Osteocyte (in vitro differentiated cells): ENCODE results near the gene SIPA1L3. TPM values are rescaled to one million over a fixed set of nuclear protein-coding genes. Genes with fewer than 3 reads are reported as not detected.
A peak's percentile ranks its signal among the peaks of the same experiment; 100 is the strongest.

ENCODE experiments used
- DNase-seq: peaks from one replicate; pipeline ENCODE4 v3.0.0; 2021; ENCODE audit warnings: mixed read lengths; ENCODE audit not compliant: unreplicated experiment; ENCODE audit errors: extremely low spot score
- H3K27ac Mint-ChIP-seq: one replicate; pipeline ENCODE4 v1.8.0; 2021; ENCODE audit warnings: mild to moderate bottlenecking, mixed read lengths; ENCODE audit not compliant: unreplicated experiment
- H3K27me3 Mint-ChIP-seq: one replicate; pipeline ENCODE4 v1.8.0; 2021; ENCODE audit warnings: mixed read lengths; ENCODE audit not compliant: unreplicated experiment
- H3K36me3 Mint-ChIP-seq: one replicate; pipeline ENCODE4 v1.8.0; 2021; ENCODE audit warnings: mixed read lengths; ENCODE audit not compliant: unreplicated experiment
- H3K4me1 Mint-ChIP-seq: one replicate; pipeline ENCODE4 v1.8.0; 2021; ENCODE audit warnings: mixed read lengths; ENCODE audit not compliant: unreplicated experiment
- H3K4me3 Mint-ChIP-seq: one replicate; pipeline ENCODE4 v1.8.0; 2021; ENCODE audit warnings: mild to moderate bottlenecking, moderate library complexity, mixed read lengths; ENCODE audit not compliant: unreplicated experiment
- H3K9me3 Mint-ChIP-seq: one replicate; pipeline ENCODE4 v1.8.0; 2021; ENCODE audit warnings: mixed read lengths; ENCODE audit not compliant: unreplicated experiment
- total RNA-seq: library from RNA; stranded (reverse); gene quantifications from 2 replicates; pipeline ENCODE4 v1.2.1, GENCODE V29; 2021
- TF ChIP-seq, protein P1 (sequence below): fragments of 200-600 bp; sonication (generic); IDR thresholded peaks from 2 replicates; pipeline ENCODE4 v1.5.0; 2021; ENCODE audit warnings: antibody characterized with exemption, mild to moderate bottlenecking, moderate library complexity

SIPA1L3 gene
- total RNA-seq, 1 donor from 2014 or later = 27.1 TPM

DNA sequence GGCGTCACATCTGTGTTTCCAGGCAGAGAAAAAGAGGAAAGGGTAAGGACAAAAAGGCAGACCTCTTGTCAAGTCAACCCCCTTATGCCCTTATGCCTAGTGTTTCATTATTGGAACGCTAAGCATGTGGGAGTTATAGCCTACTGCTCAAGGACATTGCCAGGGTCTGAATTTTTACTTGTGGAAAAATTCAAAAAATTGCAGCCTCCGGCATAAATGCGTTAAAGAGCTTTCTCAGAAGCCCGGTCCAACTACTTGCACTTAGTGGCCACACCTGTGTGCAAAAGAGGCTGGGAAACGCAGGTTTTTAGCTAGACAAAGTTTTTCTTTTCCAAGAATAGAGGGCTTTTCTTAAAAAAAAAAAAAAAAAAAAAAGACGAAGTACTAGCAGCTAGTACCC lies 177.2 kb downstream of the SIPA1L3 start:
- Mint-ChIP-seq H3K4me3 (no peak overlapping the region), H3K36me3 (no peaks in the 10 kb centered on the region), H3K27ac (no peak overlapping the region), H3K27me3 (no peaks in the 10 kb centered on the region), H3K9me3 (no peaks in the 10 kb centered on the region), H3K4me1 (peaks cover 13% of the 10 kb centered on the region)
- TF ChIP-seq, protein P1, sequence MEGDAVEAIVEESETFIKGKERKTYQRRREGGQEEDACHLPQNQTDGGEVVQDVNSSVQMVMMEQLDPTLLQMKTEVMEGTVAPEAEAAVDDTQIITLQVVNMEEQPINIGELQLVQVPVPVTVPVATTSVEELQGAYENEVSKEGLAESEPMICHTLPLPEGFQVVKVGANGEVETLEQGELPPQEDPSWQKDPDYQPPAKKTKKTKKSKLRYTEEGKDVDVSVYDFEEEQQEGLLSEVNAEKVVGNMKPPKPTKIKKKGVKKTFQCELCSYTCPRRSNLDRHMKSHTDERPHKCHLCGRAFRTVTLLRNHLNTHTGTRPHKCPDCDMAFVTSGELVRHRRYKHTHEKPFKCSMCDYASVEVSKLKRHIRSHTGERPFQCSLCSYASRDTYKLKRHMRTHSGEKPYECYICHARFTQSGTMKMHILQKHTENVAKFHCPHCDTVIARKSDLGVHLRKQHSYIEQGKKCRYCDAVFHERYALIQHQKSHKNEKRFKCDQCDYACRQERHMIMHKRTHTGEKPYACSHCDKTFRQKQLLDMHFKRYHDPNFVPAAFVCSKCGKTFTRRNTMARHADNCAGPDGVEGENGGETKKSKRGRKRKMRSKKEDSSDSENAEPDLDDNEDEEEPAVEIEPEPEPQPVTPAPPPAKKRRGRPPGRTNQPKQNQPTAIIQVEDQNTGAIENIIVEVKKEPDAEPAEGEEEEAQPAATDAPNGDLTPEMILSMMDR = no peak
- no peak for DNase-seq

DNA sequence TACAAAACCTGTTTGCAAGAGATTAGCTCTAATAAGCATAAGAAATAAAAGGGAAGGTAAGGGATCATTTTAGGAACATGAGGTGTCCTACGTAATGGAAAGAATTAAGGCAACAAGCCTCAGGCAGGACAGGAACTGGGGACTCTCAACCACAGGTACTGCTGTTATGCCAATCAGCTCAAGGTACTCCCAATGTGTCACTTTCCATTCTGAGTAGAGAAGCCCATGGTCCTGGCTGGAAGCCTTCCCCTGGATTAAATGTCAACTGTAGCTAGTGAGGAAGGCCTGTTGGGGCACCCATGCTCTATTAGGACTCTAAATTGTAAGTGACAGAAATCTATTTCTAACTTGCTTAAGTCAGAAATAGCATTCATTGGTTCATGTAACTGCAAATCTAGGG lies 182.4 kb downstream of the SIPA1L3 start:
- Mint-ChIP-seq H3K9me3 (no peaks in the 10 kb centered on the region), H3K36me3 (peaks cover 3% of the 10 kb centered on the region), H3K27ac (no peak overlapping the region), H3K4me1 (no peaks in the 10 kb centered on the region), H3K27me3 (no peaks in the 10 kb centered on the region), H3K4me3 (no peak overlapping the region)
- DNase-seq = no peak
- TF ChIP-seq, protein P1 = no peak

DNA sequence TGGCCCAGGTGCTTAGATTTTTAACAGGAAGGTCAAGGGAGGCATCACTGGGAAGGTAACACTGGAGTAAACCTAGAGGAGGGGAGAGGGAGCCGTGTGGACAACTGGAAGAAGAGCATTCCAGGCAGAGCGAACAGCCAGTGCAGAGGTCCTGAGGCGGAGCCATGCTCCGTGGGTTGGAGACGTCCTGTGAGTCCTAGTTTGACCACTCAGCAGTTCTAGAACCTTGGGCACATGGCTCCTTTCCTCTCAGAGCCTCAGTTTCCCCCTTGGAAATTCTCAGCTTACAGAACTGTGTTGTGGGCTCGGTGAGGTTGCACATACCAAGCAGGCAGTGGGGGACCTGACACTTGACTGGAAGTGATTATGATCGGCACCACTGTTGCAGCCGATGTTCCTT lies 186.1 kb downstream of the SIPA1L3 start:
- no peak for DNase-seq
- H3K9me3 Mint-ChIP-seq = no peaks in the 10 kb centered on the region
- TF ChIP-seq, protein P1 = no peak
- H3K27me3 Mint-ChIP-seq = no peaks in the 10 kb centered on the region
- H3K27ac Mint-ChIP-seq = no peak overlapping the region
- no peak overlapping the region for H3K4me3 Mint-ChIP-seq
- H3K4me1 Mint-ChIP-seq = peaks cover 2% of the 10 kb centered on the region
- H3K36me3 Mint-ChIP-seq = peaks cover 3% of the 10 kb centered on the region

DNA sequence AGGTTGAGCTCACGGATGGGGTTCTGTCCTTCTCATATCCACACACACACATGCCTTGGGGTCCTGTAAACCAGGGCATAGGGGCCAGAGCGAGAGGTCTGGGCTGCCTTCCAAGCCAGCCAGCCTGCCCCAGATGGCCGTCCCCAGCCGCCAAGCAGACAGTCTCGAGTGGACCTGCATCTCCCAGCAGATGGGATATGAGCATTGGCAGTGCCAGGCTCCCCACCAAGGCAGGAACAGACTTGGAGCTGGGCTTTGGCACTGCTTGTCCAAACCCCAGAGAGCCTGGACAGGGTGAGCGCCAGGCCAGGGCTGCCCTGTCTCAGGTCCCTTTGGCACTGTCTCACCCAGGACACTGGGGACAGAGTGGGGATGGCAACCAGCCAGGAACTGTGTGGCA lies 186.6 kb downstream of the SIPA1L3 start:
- Mint-ChIP-seq H3K4me3 (no peak overlapping the region), H3K36me3 (peaks cover 3% of the 10 kb centered on the region), H3K27ac (no peak overlapping the region), H3K27me3 (no peaks in the 10 kb centered on the region), H3K4me1 (peaks cover 2% of the 10 kb centered on the region), H3K9me3 (no peaks in the 10 kb centered on the region)
- TF ChIP-seq, protein P1 = no peak
- DNase-seq = no peak

DNA sequence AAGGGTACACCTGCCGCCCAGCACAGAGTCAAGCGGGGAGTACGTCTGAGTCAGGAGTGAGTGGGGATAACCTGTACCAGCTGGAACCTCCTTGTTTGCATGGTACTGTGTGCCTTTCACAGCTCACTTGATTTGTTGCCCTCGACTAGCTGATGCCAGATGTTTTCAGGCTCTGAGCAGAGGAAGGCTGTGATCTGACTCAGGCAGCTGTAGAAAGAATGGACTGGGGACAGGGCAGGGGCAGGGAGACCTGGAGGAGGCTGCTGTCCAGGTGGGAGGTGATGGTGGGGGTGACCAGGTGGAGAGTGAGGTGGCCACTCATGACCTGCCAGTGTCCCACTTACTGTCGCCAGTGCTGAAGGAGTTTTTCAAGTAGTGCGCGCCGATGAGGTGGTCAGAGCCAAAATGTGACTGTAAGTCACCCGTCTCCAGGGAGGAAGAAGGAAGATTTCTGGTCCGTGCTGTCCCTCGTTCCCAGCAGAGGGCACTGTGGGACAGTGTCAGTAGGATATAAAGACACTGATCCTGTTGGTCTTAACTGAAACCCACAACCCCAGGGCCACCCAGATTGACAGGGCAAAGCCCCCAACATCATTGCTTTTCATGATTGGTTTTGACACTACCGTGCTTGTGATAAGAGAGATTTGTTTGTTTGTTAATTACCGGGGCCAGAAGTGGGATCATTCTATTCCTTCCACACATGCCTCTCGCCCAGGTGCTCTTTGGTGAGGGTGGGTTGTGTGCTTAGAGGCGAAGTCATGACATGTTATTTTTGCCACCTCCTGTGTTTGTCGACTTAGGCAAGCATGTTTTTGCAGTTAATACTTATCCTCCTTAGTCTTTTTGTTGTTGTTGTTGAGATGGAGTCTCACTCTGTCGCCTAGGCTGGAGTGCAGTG lies 188.7 kb downstream of the SIPA1L3 start:
- Mint-ChIP-seq H3K27ac (peak overlapping the region; percentile 13), H3K4me1 (peaks cover 2% of the 10 kb centered on the region), H3K36me3 (peaks cover 12% of the 10 kb centered on the region), H3K9me3 (peaks cover 7% of the 10 kb centered on the region), H3K4me3 (no peak overlapping the region), H3K27me3 (no peaks in the 10 kb centered on the region)
- peak; percentile 88 for DNase-seq
- TF ChIP-seq, protein P1 = peak; percentile 83
